Measurements from ENCODE around the gene CDC42BPG. TPM values are rescaled to one million over a fixed set of nuclear protein-coding genes. Genes with fewer than 3 reads are reported as not detected.

CDC42BPG gene
- total and polyA plus RNA-seq, 2 of the 8 experiments (the other 6 are each of a cell fraction or from before 2014, with no cell fraction given) = 3.7 to 10.6 TPM

DNA sequence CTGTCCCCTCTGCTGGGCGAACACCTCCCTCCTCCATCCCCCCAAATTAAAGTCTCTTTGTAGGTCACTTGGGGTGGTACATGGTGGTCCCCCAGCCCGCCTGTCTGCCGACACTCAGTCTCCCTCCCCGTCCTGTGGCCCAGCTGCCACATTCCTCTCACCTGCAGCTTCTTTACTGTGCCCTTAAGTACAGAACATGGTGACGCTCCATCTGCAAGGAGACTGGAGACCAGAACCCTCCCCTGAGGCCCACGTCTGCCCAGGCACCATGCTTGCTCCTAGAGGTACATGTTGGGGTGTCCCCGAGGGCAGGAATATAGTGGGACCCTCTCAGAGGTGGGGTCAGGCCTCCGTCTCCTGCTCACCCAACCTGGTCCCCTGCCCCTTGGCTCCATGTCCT lies 39.6 kb upstream of the CDC42BPG start (continued):
- TF ChIP-seq, protein P1, sequence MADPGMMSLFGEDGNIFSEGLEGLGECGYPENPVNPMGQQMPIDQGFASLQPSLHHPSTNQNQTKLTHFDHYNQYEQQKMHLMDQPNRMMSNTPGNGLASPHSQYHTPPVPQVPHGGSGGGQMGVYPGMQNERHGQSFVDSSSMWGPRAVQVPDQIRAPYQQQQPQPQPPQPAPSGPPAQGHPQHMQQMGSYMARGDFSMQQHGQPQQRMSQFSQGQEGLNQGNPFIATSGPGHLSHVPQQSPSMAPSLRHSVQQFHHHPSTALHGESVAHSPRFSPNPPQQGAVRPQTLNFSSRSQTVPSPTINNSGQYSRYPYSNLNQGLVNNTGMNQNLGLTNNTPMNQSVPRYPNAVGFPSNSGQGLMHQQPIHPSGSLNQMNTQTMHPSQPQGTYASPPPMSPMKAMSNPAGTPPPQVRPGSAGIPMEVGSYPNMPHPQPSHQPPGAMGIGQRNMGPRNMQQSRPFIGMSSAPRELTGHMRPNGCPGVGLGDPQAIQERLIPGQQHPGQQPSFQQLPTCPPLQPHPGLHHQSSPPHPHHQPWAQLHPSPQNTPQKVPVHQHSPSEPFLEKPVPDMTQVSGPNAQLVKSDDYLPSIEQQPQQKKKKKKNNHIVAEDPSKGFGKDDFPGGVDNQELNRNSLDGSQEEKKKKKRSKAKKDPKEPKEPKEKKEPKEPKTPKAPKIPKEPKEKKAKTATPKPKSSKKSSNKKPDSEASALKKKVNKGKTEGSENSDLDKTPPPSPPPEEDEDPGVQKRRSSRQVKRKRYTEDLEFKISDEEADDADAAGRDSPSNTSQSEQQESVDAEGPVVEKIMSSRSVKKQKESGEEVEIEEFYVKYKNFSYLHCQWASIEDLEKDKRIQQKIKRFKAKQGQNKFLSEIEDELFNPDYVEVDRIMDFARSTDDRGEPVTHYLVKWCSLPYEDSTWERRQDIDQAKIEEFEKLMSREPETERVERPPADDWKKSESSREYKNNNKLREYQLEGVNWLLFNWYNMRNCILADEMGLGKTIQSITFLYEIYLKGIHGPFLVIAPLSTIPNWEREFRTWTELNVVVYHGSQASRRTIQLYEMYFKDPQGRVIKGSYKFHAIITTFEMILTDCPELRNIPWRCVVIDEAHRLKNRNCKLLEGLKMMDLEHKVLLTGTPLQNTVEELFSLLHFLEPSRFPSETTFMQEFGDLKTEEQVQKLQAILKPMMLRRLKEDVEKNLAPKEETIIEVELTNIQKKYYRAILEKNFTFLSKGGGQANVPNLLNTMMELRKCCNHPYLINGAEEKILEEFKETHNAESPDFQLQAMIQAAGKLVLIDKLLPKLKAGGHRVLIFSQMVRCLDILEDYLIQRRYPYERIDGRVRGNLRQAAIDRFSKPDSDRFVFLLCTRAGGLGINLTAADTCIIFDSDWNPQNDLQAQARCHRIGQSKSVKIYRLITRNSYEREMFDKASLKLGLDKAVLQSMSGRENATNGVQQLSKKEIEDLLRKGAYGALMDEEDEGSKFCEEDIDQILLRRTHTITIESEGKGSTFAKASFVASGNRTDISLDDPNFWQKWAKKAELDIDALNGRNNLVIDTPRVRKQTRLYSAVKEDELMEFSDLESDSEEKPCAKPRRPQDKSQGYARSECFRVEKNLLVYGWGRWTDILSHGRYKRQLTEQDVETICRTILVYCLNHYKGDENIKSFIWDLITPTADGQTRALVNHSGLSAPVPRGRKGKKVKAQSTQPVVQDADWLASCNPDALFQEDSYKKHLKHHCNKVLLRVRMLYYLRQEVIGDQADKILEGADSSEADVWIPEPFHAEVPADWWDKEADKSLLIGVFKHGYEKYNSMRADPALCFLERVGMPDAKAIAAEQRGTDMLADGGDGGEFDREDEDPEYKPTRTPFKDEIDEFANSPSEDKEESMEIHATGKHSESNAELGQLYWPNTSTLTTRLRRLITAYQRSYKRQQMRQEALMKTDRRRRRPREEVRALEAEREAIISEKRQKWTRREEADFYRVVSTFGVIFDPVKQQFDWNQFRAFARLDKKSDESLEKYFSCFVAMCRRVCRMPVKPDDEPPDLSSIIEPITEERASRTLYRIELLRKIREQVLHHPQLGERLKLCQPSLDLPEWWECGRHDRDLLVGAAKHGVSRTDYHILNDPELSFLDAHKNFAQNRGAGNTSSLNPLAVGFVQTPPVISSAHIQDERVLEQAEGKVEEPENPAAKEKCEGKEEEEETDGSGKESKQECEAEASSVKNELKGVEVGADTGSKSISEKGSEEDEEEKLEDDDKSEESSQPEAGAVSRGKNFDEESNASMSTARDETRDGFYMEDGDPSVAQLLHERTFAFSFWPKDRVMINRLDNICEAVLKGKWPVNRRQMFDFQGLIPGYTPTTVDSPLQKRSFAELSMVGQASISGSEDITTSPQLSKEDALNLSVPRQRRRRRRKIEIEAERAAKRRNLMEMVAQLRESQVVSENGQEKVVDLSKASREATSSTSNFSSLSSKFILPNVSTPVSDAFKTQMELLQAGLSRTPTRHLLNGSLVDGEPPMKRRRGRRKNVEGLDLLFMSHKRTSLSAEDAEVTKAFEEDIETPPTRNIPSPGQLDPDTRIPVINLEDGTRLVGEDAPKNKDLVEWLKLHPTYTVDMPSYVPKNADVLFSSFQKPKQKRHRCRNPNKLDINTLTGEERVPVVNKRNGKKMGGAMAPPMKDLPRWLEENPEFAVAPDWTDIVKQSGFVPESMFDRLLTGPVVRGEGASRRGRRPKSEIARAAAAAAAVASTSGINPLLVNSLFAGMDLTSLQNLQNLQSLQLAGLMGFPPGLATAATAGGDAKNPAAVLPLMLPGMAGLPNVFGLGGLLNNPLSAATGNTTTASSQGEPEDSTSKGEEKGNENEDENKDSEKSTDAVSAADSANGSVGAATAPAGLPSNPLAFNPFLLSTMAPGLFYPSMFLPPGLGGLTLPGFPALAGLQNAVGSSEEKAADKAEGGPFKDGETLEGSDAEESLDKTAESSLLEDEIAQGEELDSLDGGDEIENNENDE (IDR thresholded peaks at IDR 0.05; ENCODE audit: insufficient replicate concordance, low read length) = no peak
- TF ChIP-seq, protein P2, sequence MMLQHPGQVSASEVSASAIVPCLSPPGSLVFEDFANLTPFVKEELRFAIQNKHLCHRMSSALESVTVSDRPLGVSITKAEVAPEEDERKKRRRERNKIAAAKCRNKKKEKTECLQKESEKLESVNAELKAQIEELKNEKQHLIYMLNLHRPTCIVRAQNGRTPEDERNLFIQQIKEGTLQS (IDR thresholded peaks at IDR 0.05; ENCODE audit: insufficient read depth, low read depth, low read length) = no peak
- no peak for TF ChIP-seq SIN3A (conservative IDR thresholded peaks at IDR 0.05 in 1 of 2, IDR thresholded peaks at IDR 0.05 in 1 of 2; ENCODE audit: low read depth in 1 of 2, low read length in 2 of 2)
- no peak for TF ChIP-seq SUZ12 (IDR thresholded peaks at IDR 0.05; ENCODE audit: low read length)
- TF ChIP-seq SIX5 (IDR thresholded peaks at IDR 0.05; ENCODE audit: low read depth, low read length) = no peak
- TF ChIP-seq SP1 (IDR thresholded peaks at IDR 0.05; ENCODE audit: low read depth, low read length) = no peak
- no peak for TF ChIP-seq CHD1 (IDR thresholded peaks at IDR 0.05; ENCODE audit: low read depth, low read length)
- no peak for TF ChIP-seq KDM5A (IDR thresholded peaks at IDR 0.05; ENCODE audit: low read length)
- no peak for TF ChIP-seq JUN (IDR thresholded peaks at IDR 0.05; ENCODE audit: low read depth, low read length)
- TF ChIP-seq RBBP5 (IDR thresholded peaks at IDR 0.05; ENCODE audit: borderline replicate concordance, low read depth, low read length) = no peak
- TF ChIP-seq KDM4A (IDR thresholded peaks at IDR 0.05; ENCODE audit: low read depth, low read length, severe bottlenecking) = no peak
